ENCODE data around the gene ZNF423.

ZNF423 gene

GRCh38 chr16:49795513-49795912 lies 60.4 kb downstream of the ZNF423 start:
- DNase-seq (ENCODE audit: extremely low read depth, insufficient read length): no peak
- no peak overlapping the region for H3K4me3 ChIP-seq (replicated peaks; ENCODE audit: low read depth, low read length)
- TF ChIP-seq, protein P1, sequence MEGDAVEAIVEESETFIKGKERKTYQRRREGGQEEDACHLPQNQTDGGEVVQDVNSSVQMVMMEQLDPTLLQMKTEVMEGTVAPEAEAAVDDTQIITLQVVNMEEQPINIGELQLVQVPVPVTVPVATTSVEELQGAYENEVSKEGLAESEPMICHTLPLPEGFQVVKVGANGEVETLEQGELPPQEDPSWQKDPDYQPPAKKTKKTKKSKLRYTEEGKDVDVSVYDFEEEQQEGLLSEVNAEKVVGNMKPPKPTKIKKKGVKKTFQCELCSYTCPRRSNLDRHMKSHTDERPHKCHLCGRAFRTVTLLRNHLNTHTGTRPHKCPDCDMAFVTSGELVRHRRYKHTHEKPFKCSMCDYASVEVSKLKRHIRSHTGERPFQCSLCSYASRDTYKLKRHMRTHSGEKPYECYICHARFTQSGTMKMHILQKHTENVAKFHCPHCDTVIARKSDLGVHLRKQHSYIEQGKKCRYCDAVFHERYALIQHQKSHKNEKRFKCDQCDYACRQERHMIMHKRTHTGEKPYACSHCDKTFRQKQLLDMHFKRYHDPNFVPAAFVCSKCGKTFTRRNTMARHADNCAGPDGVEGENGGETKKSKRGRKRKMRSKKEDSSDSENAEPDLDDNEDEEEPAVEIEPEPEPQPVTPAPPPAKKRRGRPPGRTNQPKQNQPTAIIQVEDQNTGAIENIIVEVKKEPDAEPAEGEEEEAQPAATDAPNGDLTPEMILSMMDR (IDR thresholded peaks at IDR 0.05; ENCODE audit: insufficient read depth, low read length, poor library complexity, severe bottlenecking): no peak
- H3K27me3 ChIP-seq (replicated peaks; ENCODE audit: control insufficient read depth, insufficient read depth, low read length): peaks cover 4% of the 10 kb centered on the region
- no peaks in the 10 kb centered on the region for H3K36me3 ChIP-seq (ENCODE audit: control insufficient read depth, insufficient read depth, low read length)

GRCh38 chr16:49793244-49793643 lies 62.7 kb downstream of the ZNF423 start:
- DNase-seq (ENCODE audit: extremely low read depth, insufficient read length): no peak
- Histone ChIP-seq H3K36me3 (ENCODE audit: control insufficient read depth, insufficient read depth, low read length) (no peaks in the 10 kb centered on the region), H3K4me3 (replicated peaks; ENCODE audit: low read depth, low read length) (no peak overlapping the region), H3K27me3 (replicated peaks; ENCODE audit: control insufficient read depth, insufficient read depth, low read length) (peaks cover 3% of the 10 kb centered on the region)
- TF ChIP-seq, protein P1 (IDR thresholded peaks at IDR 0.05; ENCODE audit: insufficient read depth, low read length, poor library complexity, severe bottlenecking): no peak

DNA sequence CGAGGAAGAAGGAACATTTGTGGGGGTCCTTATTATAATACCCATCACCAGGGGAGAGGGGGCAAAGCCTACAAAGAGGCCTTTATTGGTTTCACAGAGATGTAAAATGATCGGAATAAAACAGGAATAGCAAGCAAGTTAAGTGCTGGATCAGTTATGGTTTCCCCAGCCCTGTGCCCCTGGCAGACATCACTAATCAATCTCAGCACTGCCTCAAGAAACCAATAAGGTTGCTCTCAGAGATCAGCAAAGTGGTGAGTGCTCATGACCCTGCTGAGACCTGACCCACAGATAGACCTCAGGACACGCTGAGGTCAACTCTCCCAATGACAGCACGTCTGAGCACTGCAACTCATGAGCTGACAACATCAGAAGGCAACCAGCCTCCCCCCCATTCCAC lies 66.3 kb downstream of the ZNF423 start:
- no peak for DNase-seq (ENCODE audit: extremely low read depth, insufficient read length)
- TF ChIP-seq, protein P1 (IDR thresholded peaks at IDR 0.05; ENCODE audit: insufficient read depth, low read length, poor library complexity, severe bottlenecking): no peak
- Histone ChIP-seq H3K36me3 (ENCODE audit: control insufficient read depth, insufficient read depth, low read length) (no peaks in the 10 kb centered on the region), H3K4me3 (replicated peaks; ENCODE audit: low read depth, low read length) (no peak overlapping the region), H3K27me3 (replicated peaks; ENCODE audit: control insufficient read depth, insufficient read depth, low read length) (peaks cover 3% of the 10 kb centered on the region)

- TF ChIP-seq, protein P1 (IDR thresholded peaks at IDR 0.05; ENCODE audit: insufficient read depth, low read length, poor library complexity, severe bottlenecking): no peak
- Histone ChIP-seq H3K36me3 (ENCODE audit: control insufficient read depth, insufficient read depth, low read length) (no peaks in the 10 kb centered on the region), H3K4me3 (replicated peaks; ENCODE audit: low read depth, low read length) (no peak overlapping the region), H3K27me3 (replicated peaks; ENCODE audit: control insufficient read depth, insufficient read depth, low read length) (peaks cover 3% of the 10 kb centered on the region)
- DNase-seq (ENCODE audit: extremely low read depth, insufficient read length): no peak
Observed at GRCh38 chr16:49788986-49789385, 66.9 kb downstream of the ZNF423 start.

- no peaks in the 10 kb centered on the region for H3K36me3 ChIP-seq (ENCODE audit: control insufficient read depth, insufficient read depth, low read length)
- no peaks in the 10 kb centered on the region; the same call in none of the 2 replicates for H3K27me3 ChIP-seq (replicated peaks; ENCODE audit: control insufficient read depth, insufficient read depth, low read length)
- no peak for DNase-seq (ENCODE audit: extremely low read depth, insufficient read length)
- TF ChIP-seq, protein P1 (IDR thresholded peaks at IDR 0.05; ENCODE audit: insufficient read depth, low read length, poor library complexity, severe bottlenecking): no peak
- no peak overlapping the region for H3K4me3 ChIP-seq (replicated peaks; ENCODE audit: low read depth, low read length)
Observed at GRCh38 chr16:49788572-49788971, 67.3 kb downstream of the ZNF423 start.

- Histone ChIP-seq H3K4me3 (replicated peaks; ENCODE audit: low read depth, low read length) (no peak overlapping the region), H3K36me3 (ENCODE audit: control insufficient read depth, insufficient read depth, low read length) (no peaks in the 10 kb centered on the region), H3K27me3 (replicated peaks; ENCODE audit: control insufficient read depth, insufficient read depth, low read length) (no peaks in the 10 kb centered on the region; the same call in 1 of the 2 replicates)
- DNase-seq (ENCODE audit: extremely low read depth, insufficient read length): no peak
- TF ChIP-seq, protein P1 (IDR thresholded peaks at IDR 0.05; ENCODE audit: insufficient read depth, low read length, poor library complexity, severe bottlenecking): no peak
Observed at GRCh38 chr16:49786926-49787557, 68.9 kb downstream of the ZNF423 start.
